Ovary (tissue), 1 donor: Measurements from ENCODE around the gene FNIP2.

Source experiments
- EP300 ChIP-seq: sonication (generic); formaldehyde crosslinking; IDR thresholded peaks from one replicate; pipeline ENCODE4 v1.6.1; 2017; ENCODE audit warnings: antibody characterized with exemption
- POLR2A ChIP-seq: fragments of 450-650 bp; IDR thresholded peaks from one replicate; pipeline ENCODE4 v1.6.1; 2017; ENCODE audit warnings: antibody characterized with exemption, mild to moderate bottlenecking, moderate library complexity

GRCh38 chr4:158812133-158812532 is 43.3 kb downstream of the FNIP2 start:
- TF ChIP-seq EP300, result no peak
- TF ChIP-seq POLR2A, result no peak
